H1 (cell line): ENCODE measurements around the gene HDGFL3. TPM values are rescaled to one million over a fixed set of nuclear protein-coding genes. Genes with fewer than 3 reads are reported as not detected.

Source experiments
- CTCF ChIA-PET: fragments of 300-600 bp; sonication (Branson Sonifier 250); formaldehyde crosslinking; loops from one replicate; lab custom pipeline; 2021; ENCODE audit not compliant: partially characterized antibody; lab: Charles Lee
- POLR2A ChIA-PET: fragments of 300-600 bp; sonication (Branson Sonifier 250); formaldehyde crosslinking; loops from one replicate; lab custom pipeline; 2021; ENCODE audit warnings: inconsistent platforms; ENCODE audit not compliant: partially characterized antibody; lab: Charles Lee
- DNase-seq, 2 experiments: peaks; one replicate each; pipeline versions ENCODE4 v3.0.0 to v3.0.0-alpha.2; 2010 to 2022; ENCODE audit warnings: low spot score in 2 of 2, low read depth in 1 of 2, mixed read lengths in 1 of 2
- FAIRE-seq: peaks from 2 replicates; lab custom pipeline; 2011; peaks lifted over from hg19 to GRCh38; lab: Jason Lieb, UNC
- H2AFZ ChIP-seq: 2 replicates; pipeline ENCODE4 v1.8.1; 2012; ENCODE audit warnings: low read length, inconsistent platforms
- H2AK5ac ChIP-seq: 2 replicates; pipeline ENCODE4 v1.6.1; 2013; ENCODE audit warnings: low read depth, low read length
- H2BK120ac ChIP-seq: replicated peaks from 2 replicates; pipeline ENCODE3; 2013; ENCODE audit warnings: low read depth, low read length, inconsistent platforms
- H2BK12ac ChIP-seq: 2 replicates; pipeline ENCODE4 v1.6.1; 2013; ENCODE audit warnings: low read depth, low read length
- H2BK15ac ChIP-seq: 2 replicates; pipeline ENCODE4 v1.6.1; 2013; ENCODE audit warnings: low read length
- H2BK20ac ChIP-seq: 2 replicates; pipeline ENCODE4 v1.6.1; 2013; ENCODE audit warnings: low read length
- H2BK5ac ChIP-seq: 2 replicates; pipeline ENCODE4 v1.6.1; 2013; ENCODE audit warnings: low read depth, low read length
- H3K14ac ChIP-seq: 2 replicates; pipeline ENCODE4 v1.6.1; 2013; ENCODE audit warnings: inconsistent platforms; ENCODE audit not compliant: insufficient read length
- H3K18ac ChIP-seq: 2 replicates; pipeline ENCODE4 v1.6.1; 2013; ENCODE audit warnings: low read length; ENCODE audit errors: extremely low read depth
- H3K23ac ChIP-seq: 2 replicates; pipeline ENCODE4 v1.6.1; 2013; ENCODE audit warnings: inconsistent platforms; ENCODE audit not compliant: insufficient read length
- H3K23me2 ChIP-seq: 2 replicates; pipeline ENCODE4 v1.6.1; 2013; ENCODE audit warnings: low read depth, low read length
- H3K27ac ChIP-seq: 2 replicates; pipeline ENCODE4 v1.6.1; 2011; ENCODE audit warnings: low read depth, low read length, inconsistent platforms
- H3K27me3 ChIP-seq, 4 experiments: replicated peaks in 1 of 4; 1 replicate in 1 of 4; 2 replicates in 3 of 4; pipeline versions ENCODE4 v1.6.1 to v1.8.1; 2011 to 2013; ENCODE audit warnings: low read length in 3 of 4, mild to moderate bottlenecking in 3 of 4, inconsistent platforms in 2 of 4, mixed read lengths in 2 of 4, moderate library complexity in 1 of 4; ENCODE audit not compliant: control insufficient read depth in 3 of 4, insufficient read depth in 3 of 4; ENCODE audit errors: extremely low read depth in 1 of 4
- H3K36me3 ChIP-seq, 4 experiments: 2 replicates each; pipeline versions ENCODE4 v1.6.1 to v1.8.1; 2011 to 2013; ENCODE audit warnings: mild to moderate bottlenecking in 4 of 4, low read length in 3 of 4, moderate library complexity in 2 of 4, control low read depth in 1 of 4, inconsistent platforms in 1 of 4; ENCODE audit not compliant: insufficient read depth in 4 of 4, control insufficient read depth in 2 of 4
- H3K4ac ChIP-seq: replicated peaks from 2 replicates; pipeline ENCODE3; 2013; ENCODE audit warnings: low read length, low read depth, mixed read lengths, inconsistent platforms; ENCODE audit not compliant: insufficient read length
- H3K4me1 ChIP-seq, 4 experiments: replicated peaks in 1 of 4; 1 replicate in 1 of 4; 2 replicates in 3 of 4; pipeline versions ENCODE4 v1.6.1 to v1.8.1; 2011 to 2013; ENCODE audit warnings: low read length in 3 of 4, inconsistent platforms in 2 of 4, mixed read lengths in 1 of 4; ENCODE audit not compliant: insufficient read depth in 4 of 4, control insufficient read depth in 3 of 4
- H3K4me2 ChIP-seq, 2 experiments: 2 replicates each; pipeline versions ENCODE4 v1.6.1 to v1.8.1; 2011 to 2013; ENCODE audit warnings: low read depth in 2 of 2, low read length in 2 of 2, control low read depth in 1 of 2, inconsistent platforms in 1 of 2, mild to moderate bottlenecking in 1 of 2; ENCODE audit not compliant: insufficient read depth in 1 of 2
- H3K4me3 ChIP-seq, 4 experiments: fragments of 200-600, 300-600 bp in 1 of 4; sonication (generic), shearing (Covaris generic), sonication (Bioruptor Twin) in 1 of 4; 2 replicates each; pipeline versions ENCODE4 v1.5.1 to v1.8.1; 2011 to 2016; ENCODE audit warnings: low read length in 4 of 4, low read depth in 3 of 4, control low read depth in 2 of 4, inconsistent platforms in 2 of 4, mild to moderate bottlenecking in 2 of 4, mixed read lengths in 1 of 4, moderate library complexity in 1 of 4; ENCODE audit not compliant: insufficient read depth in 2 of 4; ENCODE audit errors: extremely low read depth in 1 of 4
- H3K56ac ChIP-seq: replicated peaks from 2 replicates; pipeline ENCODE3; 2013; ENCODE audit warnings: low read depth, mild to moderate bottlenecking, mixed read lengths, low read length, inconsistent platforms; ENCODE audit not compliant: insufficient read length
- H3K79me1 ChIP-seq: 2 replicates; pipeline ENCODE4 v1.6.1; 2013; ENCODE audit warnings: low read depth, low read length, control low read depth
- H3K79me2 ChIP-seq, 2 experiments: 2 replicates each; pipeline versions ENCODE4 v1.6.1 to v1.8.1; 2012 to 2013; ENCODE audit warnings: low read length in 2 of 2, mild to moderate bottlenecking in 2 of 2, inconsistent platforms in 1 of 2; ENCODE audit not compliant: insufficient read depth in 2 of 2, control insufficient read depth in 1 of 2
- H3K9ac ChIP-seq, 4 experiments: replicated peaks in 1 of 4; 1 replicate in 1 of 4; 2 replicates in 3 of 4; pipeline versions ENCODE4 v1.6.1 to v1.8.1; 2011 to 2013; ENCODE audit warnings: low read depth in 3 of 4, low read length in 3 of 4, control low read depth in 2 of 4, mild to moderate bottlenecking in 2 of 4, moderate library complexity in 2 of 4, inconsistent platforms in 1 of 4; ENCODE audit errors: extremely low read depth in 1 of 4
- H3K9me3 ChIP-seq, 2 experiments: 2 replicates each; pipeline versions ENCODE4 v1.6.1 to v1.8.1; 2012 to 2013; ENCODE audit warnings: mild to moderate bottlenecking in 2 of 2, moderate library complexity in 2 of 2, control low read depth in 1 of 2, inconsistent platforms in 1 of 2, low read depth in 1 of 2, low read length in 1 of 2, mixed read lengths in 1 of 2; ENCODE audit not compliant: insufficient read depth in 2 of 2
- H4K20me1 ChIP-seq, 2 experiments: replicated peaks in 1 of 2; 2 replicates each; pipeline versions ENCODE3 to v1.8.1; 2011 to 2013; ENCODE audit warnings: inconsistent platforms in 2 of 2, low read length in 2 of 2, mild to moderate bottlenecking in 1 of 2; ENCODE audit not compliant: insufficient read depth in 2 of 2, control insufficient read depth in 1 of 2
- H4K5ac ChIP-seq: 2 replicates; pipeline ENCODE4 v1.6.1; 2013; ENCODE audit warnings: low read length, low read depth, mixed read lengths, inconsistent platforms; ENCODE audit not compliant: insufficient read length
- H4K8ac ChIP-seq: 2 replicates; pipeline ENCODE4 v1.8.0; 2013; ENCODE audit warnings: mild to moderate bottlenecking, moderate library complexity, low read length, inconsistent platforms; ENCODE audit not compliant: insufficient read depth; ENCODE audit errors: extremely low read depth
- H4K91ac ChIP-seq: replicated peaks from 2 replicates; pipeline ENCODE3; 2013; ENCODE audit warnings: low read length, mixed read lengths, inconsistent platforms; ENCODE audit not compliant: insufficient read length
- BACH1 ChIP-seq: IDR thresholded peaks from 2 replicates; pipeline ENCODE4 v1.6.1; 2012; ENCODE audit warnings: low read length, improper control_type of control experiment
- BRCA1 ChIP-seq: IDR thresholded peaks from 2 replicates; pipeline ENCODE4 v1.6.1; 2012; ENCODE audit warnings: low read depth, low read length, improper control_type of control experiment
- CEBPB ChIP-seq: IDR thresholded peaks from 2 replicates; pipeline ENCODE4 v1.6.1; 2012; ENCODE audit warnings: low read depth, low read length
- CHD2 ChIP-seq: IDR thresholded peaks from 2 replicates; pipeline ENCODE4 v1.6.1; 2012; ENCODE audit warnings: low read length, improper control_type of control experiment
- CTBP2 ChIP-seq: IDR thresholded peaks from 2 replicates; pipeline ENCODE4 v1.7.0; 2011; ENCODE audit warnings: borderline replicate concordance, mild to moderate bottlenecking, moderate library complexity, mixed read lengths, low read length; ENCODE audit not compliant: insufficient read depth, insufficient read length
- EGR1 ChIP-seq: IDR thresholded peaks from 2 replicates; pipeline ENCODE4 v1.6.1; 2011; ENCODE audit warnings: low read depth, low read length, borderline replicate concordance
- EZH2 ChIP-seq: fragments of 200-600 bp; sonication (generic); IDR thresholded peaks from 2 replicates; pipeline ENCODE4 v1.7.1; 2012; ENCODE audit warnings: low read depth, mild to moderate bottlenecking, moderate library complexity, low read length, inconsistent platforms; ENCODE audit not compliant: severe bottlenecking
- JUN ChIP-seq: IDR thresholded peaks from 2 replicates; pipeline ENCODE4 v1.6.1; 2011; ENCODE audit warnings: low read depth, mild to moderate bottlenecking, improper control_type of control experiment, low read length
- JUND ChIP-seq: IDR thresholded peaks from 2 replicates; pipeline ENCODE4 v1.6.1; 2011; ENCODE audit warnings: mild to moderate bottlenecking, improper control_type of control experiment, low read length
- NANOG ChIP-seq: IDR thresholded peaks from 2 replicates; pipeline ENCODE4 v1.6.1; 2011; ENCODE audit warnings: low read length, low read depth, mild to moderate bottlenecking, inconsistent platforms; ENCODE audit not compliant: insufficient read depth, poor library complexity, severe bottlenecking
- POLR2A ChIP-seq, 2 experiments: IDR thresholded peaks; 1 replicate in 1 of 2; 2 replicates in 1 of 2; pipeline ENCODE4 v1.6.1; 2011; ENCODE audit warnings: low read depth in 2 of 2, low read length in 2 of 2, mild to moderate bottlenecking in 2 of 2; ENCODE audit errors: control extremely low read depth in 1 of 2
- POU5F1 ChIP-seq: IDR thresholded peaks from 2 replicates; pipeline ENCODE4 v1.6.1; 2011; ENCODE audit warnings: low read depth, mild to moderate bottlenecking, low read length, moderate library complexity
- SAP30 ChIP-seq: fragments of 300-600 bp; sonication (generic); IDR thresholded peaks from 2 replicates; pipeline ENCODE4 v1.7.1; 2012; ENCODE audit warnings: low read length, moderate library complexity, mild to moderate bottlenecking, inconsistent platforms; ENCODE audit not compliant: insufficient read depth, insufficient replicate concordance
- SP1 ChIP-seq: IDR thresholded peaks from 2 replicates; pipeline ENCODE4 v1.6.1; 2011; ENCODE audit warnings: low read depth, low read length
- YY1 ChIP-seq: IDR thresholded peaks from 2 replicates; pipeline ENCODE4 v1.6.1; 2011; ENCODE audit warnings: low read depth, mild to moderate bottlenecking, low read length
- WGBS, 2 experiments: shearing (Covaris generic) in 1 of 2; methylation state at CpG; one replicate each; pipeline versions ENCODE4 v1.1.6 to v1.1.7; 2013 to 2015; ENCODE audit warnings: low lambda C conversion rate in 2 of 2, mixed read lengths in 2 of 2, inconsistent platforms in 1 of 2, low coverage in 1 of 2, missing lambda C conversion rate in 1 of 2; ENCODE audit not compliant: insufficient replicate concordance in 2 of 2, insufficient coverage in 1 of 2, insufficient read length in 1 of 2; ENCODE audit errors: extremely low coverage in 1 of 2, missing lambda C conversion rate in 1 of 2; 5-methylcytosine and 5-hydroxymethylcytosine counted together
- polyA plus RNA-seq, 7 experiments: library from polyadenylated mRNA; depleted of rRNA in 3 of 7; stranded (reverse) in 5 of 7; unstranded in 2 of 7; fragments of >200 nt in 5 of 7; fragments of 200-250 nt in 2 of 7; gene quantifications; 1 replicate in 5 of 7; 2 replicates in 1 of 7; 4 replicates in 1 of 7; pipeline versions ENCODE4 v1.2.1 to v1.2.3, GENCODE V29; 2011 to 2013; ENCODE audit warnings: missing spikeins in 2 of 7, mixed read lengths in 2 of 7
- total RNA-seq: library from RNA; stranded (reverse); fragmentation: NEBNext Ultra II Directional; extraction: Animal tissue kit (Norgen Biotek cat#: 25700); gene quantifications from 2 replicates; pipeline ENCODE4 v1.2.1, GENCODE V29; 2021

The HDGFL3 gene
- total and polyA plus RNA-seq, 2 of the 8 experiments (the other 6 are each of a cell fraction or from before 2014, with no cell fraction given) = 14.1 to 149 TPM

DNA sequence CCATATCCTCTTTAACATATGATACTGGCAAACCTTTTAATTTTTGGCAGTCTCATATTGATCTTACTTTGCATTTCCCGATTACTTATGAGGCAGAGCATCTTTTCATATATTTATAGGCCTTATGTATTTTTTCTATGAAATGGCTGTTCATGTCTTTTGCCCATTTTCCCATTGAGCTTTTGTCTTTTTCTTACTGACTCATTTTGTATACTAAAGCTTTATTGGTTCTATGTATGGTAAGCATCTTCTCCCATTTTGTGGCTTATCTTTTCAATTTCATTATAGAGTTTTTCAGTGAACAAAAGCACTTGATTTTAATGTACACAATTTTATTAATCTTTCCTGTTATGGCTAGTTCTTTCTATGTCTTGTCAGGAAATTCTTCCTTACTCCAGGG, 17.2 kb downstream of the HDGFL3 start:
- no peak overlapping the region for H3K27ac ChIP-seq
- H2BK120ac ChIP-seq = no peak overlapping the region
- no peak overlapping the region for H4K5ac ChIP-seq
- peaks cover 0 to 3% (median 0%) of the 10 kb centered on the region in 4 experiments; a peak in 1 of 8 replicates for H3K36me3 ChIP-seq
- H3K14ac ChIP-seq = no peak overlapping the region
- H3K9ac ChIP-seq = no peak overlapping the region
- CTCF ChIA-PET = interaction anchor here (0.6 to 1.6 kb wide), 3 partner anchors 10 to 16 kb away, joined by 3 to 4 read pairs (median 4); no protein-coding TSS in a partner anchor
- no peak overlapping the region for H3K18ac ChIP-seq
- WGBS, 2 experiments = 91% methylated on average over 1 of the region's 1 CpG; no CpG with 5 or more reads in 1 of the 2 experiments
- no peak for TF ChIP-seq NANOG
- no peak for TF ChIP-seq EGR1
- TF ChIP-seq EZH2 = no peak
- TF ChIP-seq SAP30 = no peak
- no peak for TF ChIP-seq YY1
- no peak for TF ChIP-seq POLR2A (IDR thresholded peaks at IDR 0.05; ENCODE audit: control extremely low read depth in 1 of 2, low read depth in 2 of 2, low read length in 2 of 2)
- no peak for TF ChIP-seq SP1
- no peak for TF ChIP-seq CHD2
- no peak for TF ChIP-seq BACH1
- no peak for TF ChIP-seq JUN
- TF ChIP-seq JUND = no peak
- TF ChIP-seq POU5F1 = no peak
- no peak for TF ChIP-seq CEBPB
- TF ChIP-seq BRCA1 = no peak
- no peak for TF ChIP-seq CTBP2
- TF ChIP-seq, all 59 proteins: peak for 0
- Histone ChIP-seq H3K79me2 (peaks cover 7 to 100% of the 10 kb centered on the region in 2 experiments; a peak in 3 of 4 replicates), H3K79me1 (peaks cover 5% of the 10 kb centered on the region; the same call in 1 of the 2 replicates), H3K9me3 (no peaks in the 10 kb centered on the region), H3K27me3 (no peaks in the 10 kb centered on the region), H3K4me2 (no peak overlapping the region), H3K23ac (no peak overlapping the region), H2BK20ac (no peak overlapping the region), H4K20me1 (peaks cover 0 to 7% of the 10 kb centered on the region in 2 experiments), H2BK12ac (no peak overlapping the region), H2AK5ac (no peak overlapping the region), H3K56ac (no peak overlapping the region), H3K4ac (no peak overlapping the region), H4K8ac (no peak overlapping the region), H2BK15ac (no peak overlapping the region), H2AFZ (no peak overlapping the region), H3K4me3 (no peak overlapping the region), H2BK5ac (no peak overlapping the region), H4K91ac (no peak overlapping the region), H3K23me2 (no peaks in the 10 kb centered on the region; the same call in 1 of the 2 replicates), H3K4me1 (peaks cover 0 to 7% (median 0%) of the 10 kb centered on the region in 4 experiments; a peak in 3 of 7 replicates)
- POLR2A ChIA-PET = interaction anchor here (1.1 to 1.2 kb wide), 2 partner anchors 16 to 18 kb away, joined by 3 to 4 read pairs; no protein-coding TSS in a partner anchor
- FAIRE-seq (no peak), DNase-seq (no peak)
